Measurements from ENCODE around the gene DDX20. TPM values are rescaled to one million over a fixed set of nuclear protein-coding genes. Genes with fewer than 3 reads are reported as not detected.

DDX20 gene
- total RNA-seq, 2 donors from 2014 or later = 11.2 to 13.6 TPM

DNA sequence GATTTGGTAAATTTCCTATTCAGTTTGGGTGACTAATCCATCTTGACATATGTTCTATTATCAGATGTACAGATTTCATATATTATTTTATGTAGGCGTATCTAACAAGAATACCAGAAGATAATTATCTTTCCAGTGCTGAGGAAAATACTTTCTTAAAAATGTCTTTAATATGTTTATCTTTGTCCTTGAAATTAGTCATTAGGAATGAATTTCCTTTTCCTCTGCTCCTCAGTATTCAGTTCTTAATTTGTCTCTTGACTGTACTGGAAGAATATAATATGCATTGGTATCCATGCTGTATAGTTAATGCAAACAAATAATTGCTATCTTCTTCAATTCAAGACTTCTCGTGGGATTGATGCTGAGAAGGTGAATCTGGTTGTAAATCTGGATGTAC is 6.6 kb downstream of the DDX20 start:
- no peak for DNase-seq (ENCODE audit: low spot score in 2 of 2)
- Mint-ChIP-seq H3K36me3 (peaks cover 0 to 12% of the 10 kb centered on the region in 2 donors), H3K9me3 (no peaks in the 10 kb centered on the region), H3K27ac (peak overlapping the region in 1 of 2 donors; percentile 70)
- no peak for ATAC-seq

DNA sequence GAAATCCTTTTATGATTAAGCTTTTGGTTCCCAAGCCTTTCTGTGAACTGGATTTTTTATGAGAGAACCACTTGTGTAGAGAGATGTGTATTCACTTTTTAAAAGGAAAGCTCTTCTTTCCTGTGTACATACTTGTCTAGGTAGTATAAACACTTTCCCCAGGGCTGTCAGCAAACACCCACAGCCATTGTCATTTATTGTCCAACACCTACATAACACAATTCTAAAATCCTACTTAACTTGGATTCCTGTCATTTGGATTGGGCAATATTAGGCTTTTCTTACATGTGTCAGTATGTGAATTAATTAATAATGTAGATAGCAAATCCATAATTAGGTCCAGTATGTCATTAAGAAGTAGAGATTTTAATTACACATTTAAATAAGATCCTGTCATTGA is 12.3 kb downstream of the DDX20 start:
- ATAC-seq (no peak), DNase-seq (ENCODE audit: low spot score in 2 of 2) (no peak)
- H3K27ac Mint-ChIP-seq = peak overlapping the region in 1 of 2 donors; percentile 10
- H3K36me3 Mint-ChIP-seq = no peaks in the 10 kb centered on the region
- no peaks in the 10 kb centered on the region for H3K9me3 Mint-ChIP-seq

DNA sequence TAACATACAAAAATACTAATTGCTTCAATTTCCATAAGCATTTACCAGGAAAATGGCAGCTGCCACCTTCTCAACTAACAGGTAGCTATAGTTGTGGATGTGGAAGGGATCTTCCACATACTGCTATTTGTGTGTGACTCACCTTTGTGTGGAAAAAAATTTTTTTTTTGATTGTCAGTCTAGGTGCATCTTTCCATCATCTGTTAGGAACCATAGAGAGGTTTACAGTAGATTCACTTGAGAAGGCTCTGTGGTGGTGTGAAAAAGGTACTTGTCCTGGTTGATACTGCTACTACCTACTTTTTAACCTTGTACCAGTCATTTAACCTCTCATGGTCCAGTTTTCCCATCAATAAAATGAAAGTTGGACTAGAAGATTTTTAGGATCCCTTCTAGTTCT is 12.9 kb downstream of the DDX20 start:
- peak; percentile 28 to 51 for ATAC-seq
- DNase-seq (ENCODE audit: low spot score in 2 of 2) = no peak
- Mint-ChIP-seq H3K27ac (no peak overlapping the region), H3K36me3 (no peaks in the 10 kb centered on the region), H3K9me3 (no peaks in the 10 kb centered on the region)

DNA sequence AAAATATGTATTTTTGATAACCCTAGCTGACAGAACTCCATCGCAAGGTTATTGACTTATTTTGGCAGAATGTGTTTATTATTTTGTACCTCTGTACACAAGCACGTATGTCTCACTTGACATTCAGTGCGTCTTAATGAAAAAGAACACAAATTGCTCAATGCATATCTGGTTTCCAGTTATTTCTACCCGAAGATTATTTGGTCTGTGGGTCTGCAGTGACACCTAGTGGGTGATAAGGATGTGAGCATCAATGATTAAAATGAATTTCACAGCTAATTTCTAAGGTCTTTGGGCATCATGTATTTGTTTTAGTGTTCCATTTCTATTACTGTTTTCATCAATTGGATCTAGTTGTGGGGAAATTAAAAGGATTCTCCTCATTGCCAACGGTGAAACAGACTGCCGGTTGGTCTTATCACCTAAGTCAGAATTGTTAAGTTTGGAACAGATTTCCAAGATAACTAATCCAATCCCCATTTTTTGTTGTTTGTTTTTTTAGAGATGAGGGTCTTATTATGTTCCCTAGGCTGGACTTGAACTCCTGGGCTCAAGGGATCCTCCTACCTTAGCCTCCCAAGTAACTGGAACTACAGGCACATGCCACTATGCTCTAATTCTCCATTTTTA is 13.9 kb downstream of the DDX20 start:
- ATAC-seq (peak in 1 of 2 donors; percentile 48), DNase-seq (ENCODE audit: low spot score in 2 of 2) (peak in 1 of 2 donors; percentile 30)
- Mint-ChIP-seq H3K36me3 (no peaks in the 10 kb centered on the region), H3K9me3 (no peaks in the 10 kb centered on the region), H3K27ac (no peak overlapping the region)

DNA sequence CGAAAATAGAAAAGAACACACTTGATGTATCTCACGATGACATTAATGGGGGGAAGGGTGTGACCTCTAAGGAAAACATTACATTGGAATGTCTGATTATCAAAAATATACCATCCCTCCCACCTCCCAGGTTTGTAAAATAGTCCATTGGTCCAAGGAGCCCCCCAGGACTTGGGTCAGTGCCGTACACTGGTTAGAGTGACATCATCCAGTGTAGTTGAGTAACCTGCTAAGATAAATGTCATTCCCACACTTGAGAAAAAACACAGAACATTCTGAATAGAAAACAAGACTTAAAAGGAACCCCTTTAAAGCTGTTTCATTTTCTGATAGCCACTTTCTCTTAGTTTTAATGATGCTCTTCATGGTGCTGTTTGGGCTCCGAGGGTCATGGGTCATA is 15.2 kb downstream of the DDX20 start:
- no peaks in the 10 kb centered on the region for H3K9me3 Mint-ChIP-seq
- no peak overlapping the region for H3K27ac Mint-ChIP-seq
- DNase-seq (ENCODE audit: low spot score in 2 of 2) (no peak), ATAC-seq (no peak)
- no peaks in the 10 kb centered on the region for H3K36me3 Mint-ChIP-seq

DNA sequence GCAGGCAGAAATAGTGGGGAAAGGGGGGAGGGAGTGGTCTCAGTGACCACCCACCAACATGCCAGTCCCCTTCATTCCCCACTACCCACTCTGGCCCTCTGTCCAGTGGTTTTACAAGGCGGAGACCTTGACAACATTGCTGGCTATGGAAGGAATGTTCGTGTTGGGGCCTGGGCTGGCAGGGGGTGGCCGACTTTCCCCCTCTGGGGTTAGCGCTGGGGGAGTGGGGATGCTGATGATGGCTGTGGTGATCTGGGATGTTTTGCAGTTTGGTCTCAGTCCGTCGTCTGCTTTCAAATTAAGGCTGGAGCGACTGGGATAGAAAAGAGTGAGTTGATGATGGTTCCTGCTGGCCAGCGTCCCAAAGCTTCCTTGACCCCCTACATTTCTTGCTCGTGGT is 20.3 kb downstream of the DDX20 start:
- no peaks in the 10 kb centered on the region for H3K9me3 Mint-ChIP-seq
- DNase-seq (ENCODE audit: low spot score in 2 of 2) (no peak), ATAC-seq (no peak)
- H3K36me3 Mint-ChIP-seq = no peaks in the 10 kb centered on the region
- H3K27ac Mint-ChIP-seq = no peak overlapping the region

DNA sequence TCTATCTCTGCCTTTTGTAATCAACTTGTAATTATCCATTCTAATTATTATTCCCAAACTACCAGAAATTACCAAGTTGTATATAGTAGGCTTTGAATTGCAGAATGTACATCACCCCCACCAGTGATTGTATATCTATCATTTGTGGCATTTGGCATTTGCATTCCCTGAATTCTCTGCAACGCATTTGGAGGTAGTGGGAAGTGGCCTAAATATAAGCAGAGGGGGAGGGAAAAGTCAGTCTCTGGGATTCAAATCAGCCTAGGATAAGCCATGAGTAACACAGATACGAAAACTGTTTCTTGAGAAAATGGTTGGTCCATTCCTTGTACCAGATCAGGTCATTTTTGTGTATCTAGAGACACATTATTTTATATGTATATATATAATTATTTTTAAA is 20.7 kb downstream of the DDX20 start:
- Mint-ChIP-seq H3K9me3 (no peaks in the 10 kb centered on the region), H3K36me3 (no peaks in the 10 kb centered on the region), H3K27ac (no peak overlapping the region)
- ATAC-seq (no peak), DNase-seq (ENCODE audit: low spot score in 2 of 2) (no peak)

DNA sequence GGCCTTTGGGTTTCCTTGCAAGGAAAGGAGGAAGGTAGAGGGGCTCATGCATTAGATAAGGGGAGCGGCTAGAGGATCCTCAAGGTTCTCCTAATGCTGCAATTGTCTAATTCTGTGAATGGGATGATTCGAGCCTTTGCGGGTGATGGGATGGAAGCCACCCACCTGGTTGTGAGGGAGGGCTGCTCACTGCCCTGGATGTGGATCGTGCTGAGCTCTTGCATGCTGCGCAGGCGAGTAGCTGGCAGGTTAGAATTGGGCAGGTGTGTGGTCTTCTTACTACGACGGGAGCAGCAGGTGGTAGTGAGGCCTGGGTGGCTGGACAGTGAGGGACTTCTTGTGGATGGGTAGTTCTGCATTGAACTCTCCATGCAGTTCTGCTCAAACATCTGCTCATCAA is 21.2 kb downstream of the DDX20 start:
- no peak for ATAC-seq
- Mint-ChIP-seq H3K9me3 (no peaks in the 10 kb centered on the region), H3K27ac (peak overlapping the region in 1 of 2 donors; percentile 10)

DNA sequence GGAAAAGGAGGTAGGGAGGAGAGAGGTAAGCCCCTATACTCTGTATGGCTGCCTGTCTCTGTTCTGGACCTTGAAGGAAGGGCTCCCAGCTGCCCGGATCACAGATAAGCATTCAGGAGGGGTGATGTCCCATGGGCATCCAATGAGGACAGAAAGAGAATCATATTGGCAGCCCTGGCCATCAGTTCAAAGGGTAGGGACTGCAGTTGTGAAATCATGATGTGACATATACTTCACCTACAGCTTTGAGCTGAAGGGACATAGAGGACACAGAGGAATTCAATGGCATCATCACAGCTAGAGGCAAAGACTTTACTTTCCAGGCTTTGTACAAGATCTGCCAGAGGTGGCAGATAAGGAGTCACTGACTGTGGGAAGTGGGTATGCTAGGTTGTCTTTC is 21.6 kb downstream of the DDX20 start:
- H3K27ac Mint-ChIP-seq = peak overlapping the region in 1 of 2 donors; percentile 10
- H3K9me3 Mint-ChIP-seq = no peaks in the 10 kb centered on the region
- DNase-seq (ENCODE audit: low spot score in 2 of 2) (no peak), ATAC-seq (no peak)
- no peaks in the 10 kb centered on the region for H3K36me3 Mint-ChIP-seq

More for the DNA sequence above, 21.2 kb downstream of the DDX20 start:
- no peaks in the 10 kb centered on the region for H3K36me3 Mint-ChIP-seq
- no peak for DNase-seq (ENCODE audit: low spot score in 2 of 2)

DNA sequence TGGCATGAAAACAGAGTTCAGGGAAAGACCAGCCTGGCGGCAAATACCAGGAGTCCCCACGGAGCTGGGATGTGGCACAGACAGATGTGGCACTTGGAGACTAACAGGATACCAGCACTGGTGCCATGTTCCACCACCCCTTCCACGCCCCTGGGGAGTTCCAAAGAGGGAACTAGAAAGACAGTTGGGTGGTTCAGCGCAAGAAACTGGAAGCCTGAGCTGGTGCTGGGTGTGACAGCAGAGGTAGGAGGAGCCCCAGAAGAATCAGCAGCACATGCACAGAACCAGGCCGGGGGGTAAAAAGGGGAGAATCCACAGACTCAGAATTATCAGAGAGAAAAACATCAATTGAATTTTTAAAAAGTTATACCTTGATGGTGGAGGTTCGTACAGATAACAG is 22.4 kb downstream of the DDX20 start:
- DNase-seq (ENCODE audit: low spot score in 2 of 2) (no peak), ATAC-seq (no peak)
- H3K36me3 Mint-ChIP-seq = no peaks in the 10 kb centered on the region
- no peaks in the 10 kb centered on the region for H3K9me3 Mint-ChIP-seq
- H3K27ac Mint-ChIP-seq = no peak overlapping the region

DNA sequence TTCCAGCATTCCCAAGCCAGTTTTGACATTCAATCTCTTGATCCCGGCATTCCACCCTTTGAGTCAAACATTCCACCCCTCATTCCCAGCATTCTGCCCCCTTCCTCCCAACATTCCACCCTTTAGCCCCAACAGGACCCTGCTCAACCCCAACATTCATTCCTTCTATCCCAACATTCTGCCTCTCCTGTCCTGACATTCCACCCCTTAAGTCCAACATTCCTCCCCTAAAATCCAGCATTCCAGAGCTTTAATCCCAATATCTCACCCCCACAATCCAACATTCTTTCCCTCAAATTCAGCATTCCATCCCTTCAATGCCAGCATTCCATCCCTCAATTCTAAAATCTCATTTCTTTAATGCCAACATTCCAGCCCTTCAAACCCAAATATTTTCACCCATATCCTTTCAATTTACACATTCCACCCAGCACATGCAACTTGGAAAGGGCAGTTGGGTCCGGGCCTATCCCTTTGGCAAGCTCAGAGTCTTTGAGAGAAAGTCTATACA is 22.9 kb downstream of the DDX20 start:
- DNase-seq (ENCODE audit: low spot score in 2 of 2) = no peak
- H3K9me3 Mint-ChIP-seq = no peaks in the 10 kb centered on the region
- no peaks in the 10 kb centered on the region for H3K36me3 Mint-ChIP-seq
- no peak overlapping the region for H3K27ac Mint-ChIP-seq
- ATAC-seq = no peak

DNA sequence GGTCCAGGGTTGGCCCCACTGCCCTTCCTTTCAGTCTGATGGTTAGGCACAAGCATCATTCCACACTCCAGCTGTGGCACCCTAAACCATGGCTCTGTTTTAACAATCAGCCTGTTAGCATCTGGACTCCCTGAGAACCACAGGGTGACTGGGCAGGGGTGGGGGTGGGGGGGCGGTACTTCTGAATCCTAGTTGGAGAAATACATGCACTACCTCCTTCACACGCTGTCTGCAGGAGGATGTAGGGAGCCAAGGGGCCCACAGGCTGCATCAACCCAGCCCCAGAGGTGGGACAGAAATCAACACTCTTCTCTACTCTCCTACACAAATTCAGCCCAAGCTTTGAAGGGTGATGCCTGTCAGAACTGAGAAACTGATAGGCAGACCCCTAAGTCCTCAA is 23.8 kb downstream of the DDX20 start:
- Mint-ChIP-seq H3K9me3 (no peaks in the 10 kb centered on the region), H3K36me3 (no peaks in the 10 kb centered on the region), H3K27ac (no peak overlapping the region)
- ATAC-seq (no peak), DNase-seq (ENCODE audit: low spot score in 2 of 2) (no peak)

DNA sequence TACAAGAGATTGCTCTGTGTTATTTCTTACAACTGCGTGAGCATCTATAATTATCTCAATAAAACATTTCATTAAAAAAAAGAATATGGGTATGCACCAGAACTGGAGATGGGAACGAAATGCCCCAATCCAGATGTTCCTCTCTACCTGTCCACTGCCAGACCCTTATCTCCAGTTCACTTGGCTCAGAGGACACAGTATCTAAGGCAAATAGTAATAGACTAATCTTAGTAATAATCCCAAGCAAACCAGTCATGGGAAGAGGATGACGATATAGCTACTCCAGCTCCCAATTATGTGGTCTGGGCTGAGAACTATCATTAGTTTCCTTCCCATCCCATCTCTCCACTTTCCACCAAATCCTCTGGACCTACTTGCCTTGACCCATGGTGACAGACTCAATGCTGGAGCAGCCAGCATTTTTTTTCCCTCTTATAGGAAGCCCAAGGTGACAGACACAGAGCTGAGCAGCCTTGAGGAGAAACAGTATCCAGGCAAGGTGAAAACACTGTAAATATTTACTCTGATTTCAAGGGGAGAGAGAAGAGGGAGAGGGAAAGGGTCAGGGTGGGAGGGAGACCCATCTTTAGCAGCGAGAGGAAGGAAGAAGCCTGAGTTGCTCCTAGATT is 28.7 kb downstream of the DDX20 start:
- H3K27ac Mint-ChIP-seq = no peak overlapping the region
- no peaks in the 10 kb centered on the region for H3K9me3 Mint-ChIP-seq
- no peak for ATAC-seq
- H3K36me3 Mint-ChIP-seq = no peaks in the 10 kb centered on the region
- no peak for DNase-seq (ENCODE audit: low spot score in 2 of 2)

DNA sequence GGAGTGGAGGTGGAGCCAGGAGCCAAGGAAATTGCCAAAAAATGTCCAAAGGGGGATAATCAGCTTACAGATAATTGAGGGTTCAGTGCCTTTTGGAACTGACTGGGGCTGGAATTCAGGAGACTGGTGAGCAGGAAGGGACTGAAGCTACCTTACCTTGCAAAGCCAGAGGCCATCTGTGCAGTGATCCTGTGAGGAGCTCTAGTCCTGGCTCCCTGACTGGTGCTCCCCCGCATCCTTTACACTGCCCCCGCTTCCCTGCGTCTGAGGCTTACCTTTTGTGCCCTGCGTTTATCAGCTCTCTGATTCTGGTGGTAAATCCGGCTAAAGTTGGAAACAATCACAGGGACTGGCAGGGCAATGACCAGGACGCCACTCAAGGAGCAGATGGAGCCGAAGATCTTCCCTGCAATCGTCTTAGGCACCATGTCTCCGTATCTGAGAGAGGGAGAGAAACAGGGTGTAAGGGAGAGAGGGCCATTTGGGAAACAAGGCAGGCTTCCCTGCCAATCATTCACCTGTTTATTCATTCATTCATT is 31.0 kb downstream of the DDX20 start:
- no peak overlapping the region for H3K27ac Mint-ChIP-seq
- no peaks in the 10 kb centered on the region for H3K9me3 Mint-ChIP-seq
- ATAC-seq (no peak), DNase-seq (ENCODE audit: low spot score in 2 of 2) (no peak)
- H3K36me3 Mint-ChIP-seq = no peaks in the 10 kb centered on the region

DNA sequence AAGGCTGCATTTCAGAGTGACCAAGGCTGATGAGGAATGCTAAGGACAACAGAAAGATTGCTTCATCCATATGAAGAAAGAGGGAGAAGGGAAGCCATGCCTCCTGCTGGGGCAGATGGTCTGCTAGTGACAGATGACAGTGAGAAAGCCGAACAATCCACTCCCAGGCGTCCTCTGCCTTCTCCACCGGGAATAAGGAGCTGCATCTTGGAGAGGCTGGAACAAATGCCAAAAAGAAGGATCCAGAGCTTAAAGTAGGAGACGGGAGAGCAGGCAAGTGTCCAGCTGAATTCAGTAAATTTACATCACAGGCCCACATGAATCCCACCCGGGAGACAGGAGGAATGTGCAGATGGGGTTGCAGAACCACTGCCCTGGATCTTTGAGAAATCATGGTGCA is 33.4 kb downstream of the DDX20 start:
- Mint-ChIP-seq H3K27ac (no peak overlapping the region), H3K9me3 (no peaks in the 10 kb centered on the region), H3K36me3 (no peaks in the 10 kb centered on the region)
- DNase-seq (ENCODE audit: low spot score in 2 of 2) (no peak), ATAC-seq (no peak)

DNA sequence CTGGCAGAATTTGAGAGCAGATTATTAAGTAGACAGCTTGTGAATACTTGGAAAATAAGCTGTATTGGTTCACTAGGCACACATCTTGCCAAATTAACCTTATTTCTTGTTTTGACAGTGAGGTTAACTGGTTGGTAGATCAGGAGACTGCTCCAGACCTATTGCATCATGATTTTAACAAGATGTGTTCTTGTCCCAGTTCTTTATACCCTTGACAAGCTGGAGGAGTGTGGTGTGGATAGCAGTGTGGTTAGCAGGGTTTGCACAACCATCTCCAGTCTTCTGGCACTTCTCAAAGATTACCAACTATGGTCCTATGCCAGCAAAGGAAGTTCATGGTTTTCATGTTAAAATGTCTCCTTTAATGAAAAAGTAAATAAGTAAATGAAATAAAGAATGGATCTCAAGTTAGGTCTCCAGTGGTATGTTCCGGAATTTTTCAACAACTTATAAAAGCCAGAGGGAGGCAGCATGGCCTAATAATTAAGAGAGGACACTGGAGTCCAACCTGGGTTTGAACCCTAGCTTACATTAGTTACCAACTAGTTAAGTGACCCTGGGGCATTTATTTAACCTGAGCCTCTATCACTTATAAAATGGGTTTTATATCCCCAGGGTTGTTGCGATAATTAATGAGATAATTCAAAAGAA is 34.1 kb downstream of the DDX20 start:
- DNase-seq (ENCODE audit: low spot score in 2 of 2) (no peak), ATAC-seq (no peak)
- Mint-ChIP-seq H3K27ac (no peak overlapping the region), H3K36me3 (no peaks in the 10 kb centered on the region), H3K9me3 (no peaks in the 10 kb centered on the region)

DNA sequence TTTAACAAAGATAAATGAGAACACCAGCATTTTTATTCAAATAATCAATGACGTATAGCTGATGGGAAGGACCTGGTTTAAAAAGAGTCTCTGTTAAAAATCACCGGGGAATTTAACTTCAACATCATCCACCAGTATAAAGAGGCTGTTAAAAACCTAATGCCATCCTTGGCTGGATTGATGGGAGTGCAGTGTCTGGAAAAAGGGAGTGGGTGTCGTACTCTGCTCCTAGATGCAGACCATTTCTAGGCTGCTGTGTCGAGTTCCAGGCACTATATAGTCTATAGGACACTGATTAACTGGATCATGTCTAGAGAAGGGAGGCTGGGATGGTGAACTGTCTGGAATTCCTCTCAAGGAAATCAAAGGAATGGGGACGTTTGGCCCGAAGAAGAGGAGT is 36.1 kb downstream of the DDX20 start:
- DNase-seq (ENCODE audit: low spot score in 2 of 2) (no peak), ATAC-seq (no peak)
- H3K36me3 Mint-ChIP-seq = no peaks in the 10 kb centered on the region
- no peaks in the 10 kb centered on the region for H3K9me3 Mint-ChIP-seq
- peak overlapping the region; percentile 7 to 38 for H3K27ac Mint-ChIP-seq
